Adrenal gland (tissue), 5 donors: ENCODE measurements around the gene NEU3.

Experiments used
- CTCF ChIP-seq, 6 experiments: fragments of 450-650 bp in 4 of 6; fragments of 200-600 bp in 2 of 6; sonication (generic) in 1 of 6; IDR thresholded peaks; 1 replicate in 5 of 6; 2 replicates in 1 of 6; pipeline versions ENCODE4 v1.5.1 to v1.8.0; 2016 to 2021; ENCODE audit warnings: antibody characterized with exemption in 6 of 6, mild to moderate bottlenecking in 2 of 6, moderate library complexity in 1 of 6
- POLR2A ChIP-seq, 2 donors: fragments of 450-650 bp; IDR thresholded peaks; one replicate each; pipeline ENCODE4 v1.6.1; 2017; ENCODE audit warnings: antibody characterized with exemption in 2 of 2, mild to moderate bottlenecking in 2 of 2, moderate library complexity in 1 of 2
- donor health status: DM: no; HTN: no; CAD: no.

GRCh38 chr11:74984070-74984469, 4.7 kb upstream of the NEU3 start:
- TF ChIP-seq CTCF (IDR thresholded peaks at IDR 0.05) (no peak), POLR2A (IDR thresholded peaks at IDR 0.05) (no peak)
